ENCODE results near the gene RNF207. TPM values are rescaled to one million over a fixed set of nuclear protein-coding genes. Genes with fewer than 3 reads are reported as not detected.

RNF207 gene
- total RNA-seq, 1 experiment from 2014 or later: 9.2 TPM

DNA sequence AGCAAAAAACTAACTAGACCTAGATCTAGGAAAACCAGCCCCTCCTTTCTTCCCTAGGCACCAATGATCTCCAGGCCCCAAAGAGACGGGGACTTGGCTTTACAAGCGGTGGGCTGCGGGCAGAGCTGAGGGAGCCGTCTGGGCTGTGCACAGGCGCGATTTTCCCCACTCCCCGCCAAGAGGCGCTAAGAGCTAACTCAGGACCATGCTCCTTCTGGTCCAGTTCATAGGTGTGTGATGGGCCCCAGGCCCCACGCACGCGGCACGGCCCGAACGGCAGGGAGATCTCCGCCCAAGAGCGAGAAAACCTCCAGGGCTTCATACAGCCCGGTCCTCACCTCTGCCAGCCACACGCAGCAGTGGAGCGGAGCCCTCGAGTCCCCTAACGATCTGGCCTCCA, 62.5 kb downstream of the RNF207 start:
- ATAC-seq (peak; percentile 77), DNase-seq (ENCODE audit: low spot score) (peak; percentile 67)
- H3K4me1 Mint-ChIP-seq: peaks cover 8% of the 10 kb centered on the region
- no peaks in the 10 kb centered on the region for H3K36me3 Mint-ChIP-seq
- ChIA-PET POLR2A (interaction anchor here (1.2 kb wide), 1 partner anchor 20 kb away, joined by 3 read pairs; no protein-coding TSS in a partner anchor), CTCF (interaction anchor here (0.8 to 14.8 kb wide), 26 partner anchors 8 to 212 kb away, joined by 3 to 164 read pairs (median 4); no protein-coding TSS in a partner anchor)
- H3K27me3 Mint-ChIP-seq (ENCODE audit: low read depth): no peaks in the 10 kb centered on the region
- H3K27ac Mint-ChIP-seq: no peak overlapping the region
- no peak overlapping the region for H3K4me3 Mint-ChIP-seq
- H3K9me3 Mint-ChIP-seq: no peaks in the 10 kb centered on the region
- TF ChIP-seq, protein P1, sequence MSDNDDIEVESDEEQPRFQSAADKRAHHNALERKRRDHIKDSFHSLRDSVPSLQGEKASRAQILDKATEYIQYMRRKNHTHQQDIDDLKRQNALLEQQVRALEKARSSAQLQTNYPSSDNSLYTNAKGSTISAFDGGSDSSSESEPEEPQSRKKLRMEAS (CRISPR knock-in tag; IDR thresholded peaks at IDR 0.05): peak; percentile 29; the same call in 1 of the 2 replicates
- TF ChIP-seq FOXK1 (CRISPR knock-in tag; IDR thresholded peaks at IDR 0.05): no peak

DNA sequence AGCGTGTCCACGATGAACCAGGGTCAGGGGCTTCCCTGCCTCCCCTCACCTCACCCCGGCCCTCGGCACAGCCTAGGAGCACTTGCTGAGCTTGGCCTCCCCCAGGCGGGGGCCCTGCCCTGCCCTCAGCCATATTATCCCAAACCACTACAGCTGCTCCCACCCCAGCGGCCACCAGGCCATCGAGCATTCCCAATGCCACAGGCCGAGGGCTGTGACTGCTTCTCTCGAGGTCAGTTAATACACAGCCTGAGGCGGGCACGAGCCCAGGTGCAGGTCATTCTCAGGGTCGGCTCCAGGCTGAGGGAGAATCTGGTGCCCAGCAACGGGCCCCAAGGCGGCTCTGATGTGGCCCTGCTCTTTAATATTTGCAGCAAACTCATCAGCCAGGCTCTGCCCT, 63.4 kb downstream of the RNF207 start:
- no peak for DNase-seq (ENCODE audit: low spot score)
- H3K4me3 Mint-ChIP-seq: no peak overlapping the region
- CTCF ChIA-PET: interaction anchor here (1.2 to 14.8 kb wide), 7 partner anchors 9 to 211 kb away, joined by 3 to 164 read pairs (median 5); no protein-coding TSS in a partner anchor
- no peaks in the 10 kb centered on the region for H3K36me3 Mint-ChIP-seq
- H3K27me3 Mint-ChIP-seq (ENCODE audit: low read depth): no peaks in the 10 kb centered on the region
- ATAC-seq: no peak
- H3K9me3 Mint-ChIP-seq: no peaks in the 10 kb centered on the region
- H3K27ac Mint-ChIP-seq: no peak overlapping the region
- POLR2A ChIA-PET: interaction anchor here (1.2 kb wide), 1 partner anchor 21 kb away, joined by 3 read pairs; no protein-coding TSS in a partner anchor
- H3K4me1 Mint-ChIP-seq: peaks cover 12% of the 10 kb centered on the region
- TF ChIP-seq, protein P2, sequence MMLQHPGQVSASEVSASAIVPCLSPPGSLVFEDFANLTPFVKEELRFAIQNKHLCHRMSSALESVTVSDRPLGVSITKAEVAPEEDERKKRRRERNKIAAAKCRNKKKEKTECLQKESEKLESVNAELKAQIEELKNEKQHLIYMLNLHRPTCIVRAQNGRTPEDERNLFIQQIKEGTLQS (CRISPR knock-in tag; conservative IDR thresholded peaks at IDR 0.05): no peak
- TF ChIP-seq ETV6 (CRISPR knock-in tag; IDR thresholded peaks at IDR 0.05): no peak
- TF ChIP-seq, protein P3, sequence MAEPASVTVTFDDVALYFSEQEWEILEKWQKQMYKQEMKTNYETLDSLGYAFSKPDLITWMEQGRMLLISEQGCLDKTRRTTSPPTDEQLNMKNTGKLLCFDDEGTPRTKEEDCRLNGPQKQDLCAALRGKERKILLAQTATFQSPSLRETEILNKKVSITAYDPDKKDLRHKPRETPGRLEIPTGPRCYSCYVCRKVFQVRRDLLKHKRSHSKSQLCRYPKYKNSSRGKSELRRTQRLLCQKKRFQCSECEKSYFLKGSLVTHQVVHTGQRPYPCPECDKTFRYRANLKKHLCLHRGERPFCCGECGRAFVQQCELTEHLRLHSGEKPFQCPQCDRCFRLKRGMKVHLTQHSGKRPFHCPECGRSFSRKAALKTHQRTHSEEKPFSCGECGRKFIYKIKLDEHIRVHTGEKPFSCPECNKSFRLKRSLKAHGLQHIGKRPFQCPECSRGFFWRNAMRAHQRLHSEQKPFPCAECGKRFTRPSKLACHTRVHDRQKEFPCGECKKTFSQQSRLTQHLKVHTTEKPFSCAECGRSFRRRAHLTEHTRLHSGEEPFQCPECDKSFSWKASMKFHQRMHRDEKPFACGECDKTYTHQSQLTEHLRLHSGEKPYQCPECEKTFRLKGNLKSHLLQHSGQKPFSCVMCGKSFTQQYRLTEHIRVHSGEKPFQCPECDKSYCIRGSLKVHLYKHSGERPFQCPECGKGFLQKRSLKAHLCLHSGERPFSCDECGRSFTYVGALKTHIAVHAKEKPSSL (CRISPR knock-in tag; conservative IDR thresholded peaks at IDR 0.05): no peak
- TF ChIP-seq MYBL2 (CRISPR knock-in tag; IDR thresholded peaks at IDR 0.05): no peak
- TF ChIP-seq CBFB (CRISPR knock-in tag; IDR thresholded peaks at IDR 0.05; ENCODE audit: low read depth): no peak
- TF ChIP-seq, protein P4, sequence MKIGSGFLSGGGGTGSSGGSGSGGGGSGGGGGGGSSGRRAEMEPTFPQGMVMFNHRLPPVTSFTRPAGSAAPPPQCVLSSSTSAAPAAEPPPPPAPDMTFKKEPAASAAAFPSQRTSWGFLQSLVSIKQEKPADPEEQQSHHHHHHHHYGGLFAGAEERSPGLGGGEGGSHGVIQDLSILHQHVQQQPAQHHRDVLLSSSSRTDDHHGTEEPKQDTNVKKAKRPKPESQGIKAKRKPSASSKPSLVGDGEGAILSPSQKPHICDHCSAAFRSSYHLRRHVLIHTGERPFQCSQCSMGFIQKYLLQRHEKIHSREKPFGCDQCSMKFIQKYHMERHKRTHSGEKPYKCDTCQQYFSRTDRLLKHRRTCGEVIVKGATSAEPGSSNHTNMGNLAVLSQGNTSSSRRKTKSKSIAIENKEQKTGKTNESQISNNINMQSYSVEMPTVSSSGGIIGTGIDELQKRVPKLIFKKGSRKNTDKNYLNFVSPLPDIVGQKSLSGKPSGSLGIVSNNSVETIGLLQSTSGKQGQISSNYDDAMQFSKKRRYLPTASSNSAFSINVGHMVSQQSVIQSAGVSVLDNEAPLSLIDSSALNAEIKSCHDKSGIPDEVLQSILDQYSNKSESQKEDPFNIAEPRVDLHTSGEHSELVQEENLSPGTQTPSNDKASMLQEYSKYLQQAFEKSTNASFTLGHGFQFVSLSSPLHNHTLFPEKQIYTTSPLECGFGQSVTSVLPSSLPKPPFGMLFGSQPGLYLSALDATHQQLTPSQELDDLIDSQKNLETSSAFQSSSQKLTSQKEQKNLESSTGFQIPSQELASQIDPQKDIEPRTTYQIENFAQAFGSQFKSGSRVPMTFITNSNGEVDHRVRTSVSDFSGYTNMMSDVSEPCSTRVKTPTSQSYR (CRISPR knock-in tag; IDR thresholded peaks at IDR 0.05): no peak
- TF ChIP-seq, protein P5, sequence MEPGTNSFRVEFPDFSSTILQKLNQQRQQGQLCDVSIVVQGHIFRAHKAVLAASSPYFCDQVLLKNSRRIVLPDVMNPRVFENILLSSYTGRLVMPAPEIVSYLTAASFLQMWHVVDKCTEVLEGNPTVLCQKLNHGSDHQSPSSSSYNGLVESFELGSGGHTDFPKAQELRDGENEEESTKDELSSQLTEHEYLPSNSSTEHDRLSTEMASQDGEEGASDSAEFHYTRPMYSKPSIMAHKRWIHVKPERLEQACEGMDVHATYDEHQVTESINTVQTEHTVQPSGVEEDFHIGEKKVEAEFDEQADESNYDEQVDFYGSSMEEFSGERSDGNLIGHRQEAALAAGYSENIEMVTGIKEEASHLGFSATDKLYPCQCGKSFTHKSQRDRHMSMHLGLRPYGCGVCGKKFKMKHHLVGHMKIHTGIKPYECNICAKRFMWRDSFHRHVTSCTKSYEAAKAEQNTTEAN (CRISPR knock-in tag; IDR thresholded peaks at IDR 0.05): no peak
- no peak for TF ChIP-seq GRHL2 (CRISPR knock-in tag; IDR thresholded peaks at IDR 0.05; ENCODE audit: insufficient replicate concordance, severe bottlenecking)
- TF ChIP-seq TP53 (CRISPR knock-in tag; IDR thresholded peaks at IDR 0.05): no peak
- TF ChIP-seq, protein P6, sequence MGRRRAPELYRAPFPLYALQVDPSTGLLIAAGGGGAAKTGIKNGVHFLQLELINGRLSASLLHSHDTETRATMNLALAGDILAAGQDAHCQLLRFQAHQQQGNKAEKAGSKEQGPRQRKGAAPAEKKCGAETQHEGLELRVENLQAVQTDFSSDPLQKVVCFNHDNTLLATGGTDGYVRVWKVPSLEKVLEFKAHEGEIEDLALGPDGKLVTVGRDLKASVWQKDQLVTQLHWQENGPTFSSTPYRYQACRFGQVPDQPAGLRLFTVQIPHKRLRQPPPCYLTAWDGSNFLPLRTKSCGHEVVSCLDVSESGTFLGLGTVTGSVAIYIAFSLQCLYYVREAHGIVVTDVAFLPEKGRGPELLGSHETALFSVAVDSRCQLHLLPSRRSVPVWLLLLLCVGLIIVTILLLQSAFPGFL (CRISPR knock-in tag; IDR thresholded peaks at IDR 0.05; ENCODE audit: borderline replicate concordance): no peak
- no peak for TF ChIP-seq ZNF138 (CRISPR knock-in tag; conservative IDR thresholded peaks at IDR 0.05)
- TF ChIP-seq NFYB (CRISPR knock-in tag; conservative IDR thresholded peaks at IDR 0.05; ENCODE audit: low read depth): no peak
- no peak for TF ChIP-seq ELF4 (CRISPR knock-in tag; IDR thresholded peaks at IDR 0.05; ENCODE audit: low read depth)
- no peak for TF ChIP-seq IRF2 (CRISPR knock-in tag; IDR thresholded peaks at IDR 0.05; ENCODE audit: borderline replicate concordance, low read depth)
- TF ChIP-seq, protein P7, sequence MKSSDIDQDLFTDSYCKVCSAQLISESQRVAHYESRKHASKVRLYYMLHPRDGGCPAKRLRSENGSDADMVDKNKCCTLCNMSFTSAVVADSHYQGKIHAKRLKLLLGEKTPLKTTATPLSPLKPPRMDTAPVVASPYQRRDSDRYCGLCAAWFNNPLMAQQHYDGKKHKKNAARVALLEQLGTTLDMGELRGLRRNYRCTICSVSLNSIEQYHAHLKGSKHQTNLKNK (CRISPR knock-in tag; IDR thresholded peaks at IDR 0.05): no peak
- TF ChIP-seq, protein P8, sequence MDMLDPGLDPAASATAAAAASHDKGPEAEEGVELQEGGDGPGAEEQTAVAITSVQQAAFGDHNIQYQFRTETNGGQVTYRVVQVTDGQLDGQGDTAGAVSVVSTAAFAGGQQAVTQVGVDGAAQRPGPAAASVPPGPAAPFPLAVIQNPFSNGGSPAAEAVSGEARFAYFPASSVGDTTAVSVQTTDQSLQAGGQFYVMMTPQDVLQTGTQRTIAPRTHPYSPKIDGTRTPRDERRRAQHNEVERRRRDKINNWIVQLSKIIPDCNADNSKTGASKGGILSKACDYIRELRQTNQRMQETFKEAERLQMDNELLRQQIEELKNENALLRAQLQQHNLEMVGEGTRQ (CRISPR knock-in tag; IDR thresholded peaks at IDR 0.05): no peak
- no peak for TF ChIP-seq SOX15 (CRISPR knock-in tag; IDR thresholded peaks at IDR 0.05)
- TF ChIP-seq FOXJ3 (CRISPR knock-in tag; IDR thresholded peaks at IDR 0.05; ENCODE audit: borderline replicate concordance): no peak
- TF ChIP-seq, protein P9, sequence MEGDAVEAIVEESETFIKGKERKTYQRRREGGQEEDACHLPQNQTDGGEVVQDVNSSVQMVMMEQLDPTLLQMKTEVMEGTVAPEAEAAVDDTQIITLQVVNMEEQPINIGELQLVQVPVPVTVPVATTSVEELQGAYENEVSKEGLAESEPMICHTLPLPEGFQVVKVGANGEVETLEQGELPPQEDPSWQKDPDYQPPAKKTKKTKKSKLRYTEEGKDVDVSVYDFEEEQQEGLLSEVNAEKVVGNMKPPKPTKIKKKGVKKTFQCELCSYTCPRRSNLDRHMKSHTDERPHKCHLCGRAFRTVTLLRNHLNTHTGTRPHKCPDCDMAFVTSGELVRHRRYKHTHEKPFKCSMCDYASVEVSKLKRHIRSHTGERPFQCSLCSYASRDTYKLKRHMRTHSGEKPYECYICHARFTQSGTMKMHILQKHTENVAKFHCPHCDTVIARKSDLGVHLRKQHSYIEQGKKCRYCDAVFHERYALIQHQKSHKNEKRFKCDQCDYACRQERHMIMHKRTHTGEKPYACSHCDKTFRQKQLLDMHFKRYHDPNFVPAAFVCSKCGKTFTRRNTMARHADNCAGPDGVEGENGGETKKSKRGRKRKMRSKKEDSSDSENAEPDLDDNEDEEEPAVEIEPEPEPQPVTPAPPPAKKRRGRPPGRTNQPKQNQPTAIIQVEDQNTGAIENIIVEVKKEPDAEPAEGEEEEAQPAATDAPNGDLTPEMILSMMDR (IDR thresholded peaks at IDR 0.05): no peak

All from WTC11 (cell line).